Measurements from ENCODE around the gene ANKRD13A. TPM values are rescaled to one million over a fixed set of nuclear protein-coding genes. Genes with fewer than 3 reads are reported as not detected.
A peak's percentile ranks its signal among the peaks of the same experiment; 100 is the strongest.

Gene ANKRD13A
- total and polyA plus RNA-seq, 2 experiments from 2014 or later = 77.3 to 241 TPM

GRCh38 chr12:110033888-110034287 lies 34.7 kb downstream of the ANKRD13A start:
- H3K9ac ChIP-seq = no peak overlapping the region
- peaks cover 4% of the 10 kb centered on the region; the same call in 1 of the 2 replicates for H4K20me1 ChIP-seq (ENCODE audit: insufficient read depth)
- 97 to 98% methylated on average over 3 of the region's 3 CpGs for WGBS, 2 experiments (ENCODE audit: low coverage in 1 of 2, low lambda C conversion rate in 2 of 2, missing lambda C conversion rate in 2 of 2)
- peaks cover 78% of the 10 kb centered on the region for H3K79me2 ChIP-seq (ENCODE audit: insufficient read depth)
- H3K4me1 ChIP-seq (ENCODE audit: insufficient read depth) = peaks cover 13% of the 10 kb centered on the region
- H3F3A ChIP-seq (ENCODE audit: insufficient read depth) = peaks cover 55% of the 10 kb centered on the region
- no peaks in the 10 kb centered on the region for H3K9me2 ChIP-seq (ENCODE audit: insufficient read depth)
- no peaks in the 10 kb centered on the region for H3K9me3 ChIP-seq (ENCODE audit: low read depth)
- no peak overlapping the region for H2AFZ ChIP-seq
- no peak for TF ChIP-seq EZH2 (IDR thresholded peaks at IDR 0.05; ENCODE audit: insufficient read depth, poor library complexity, severe bottlenecking)
- TF ChIP-seq EZH2phosphoT487 (IDR thresholded peaks at IDR 0.05; ENCODE audit: insufficient read depth, low read depth) = no peak
- H3K27me3 ChIP-seq (replicated peaks; ENCODE audit: insufficient read depth) = no peaks in the 10 kb centered on the region
- H3K36me3 ChIP-seq (ENCODE audit: low read depth) = peaks cover 82% of the 10 kb centered on the region
- in situ Hi-C loops (cut with MboI) = no loop called here
- no peak overlapping the region for H3K4me2 ChIP-seq (ENCODE audit: unreplicated experiment)
- DNase-seq = no peak
- H3K27ac ChIP-seq = no peak overlapping the region
- H3K4me3 ChIP-seq = no peak overlapping the region

DNA sequence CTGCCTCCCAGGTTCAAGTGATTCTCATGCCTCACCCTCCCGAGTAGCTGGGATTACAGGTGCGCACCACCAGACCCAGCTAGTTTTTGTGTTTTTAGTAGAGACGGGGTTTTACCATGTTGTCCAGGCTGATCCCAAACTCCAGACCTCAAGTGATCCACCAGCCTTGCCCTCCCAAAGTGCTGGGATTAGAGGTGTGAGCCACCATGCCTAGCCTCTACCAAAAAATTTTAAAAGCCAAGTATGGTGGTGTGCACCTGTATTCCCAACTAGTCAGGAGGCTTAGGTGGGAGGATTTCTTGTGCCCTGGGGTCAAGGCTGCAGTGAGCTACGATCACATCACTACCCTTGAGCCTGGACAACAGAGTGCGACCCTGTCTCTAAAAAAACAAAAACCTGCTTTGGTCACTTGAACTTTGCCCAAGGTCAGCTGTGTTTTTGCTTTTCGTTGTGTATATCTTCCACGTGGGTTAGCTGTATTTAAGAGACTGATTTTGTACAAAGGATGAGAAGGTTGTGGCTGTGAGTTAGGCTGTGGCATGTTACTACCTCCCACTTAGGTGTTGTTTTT lies 36.4 kb downstream of the ANKRD13A start:
- in situ Hi-C loops (cut with MboI) = no loop called here
- H3K9ac ChIP-seq = no peak overlapping the region
- TF ChIP-seq EZH2 (IDR thresholded peaks at IDR 0.05; ENCODE audit: insufficient read depth, poor library complexity, severe bottlenecking) (no peak), EZH2phosphoT487 (IDR thresholded peaks at IDR 0.05; ENCODE audit: insufficient read depth, low read depth) (no peak)
- H3K4me3 ChIP-seq = no peak overlapping the region
- H4K20me1 ChIP-seq (ENCODE audit: insufficient read depth) = peaks cover 8% of the 10 kb centered on the region
- H3K9me3 ChIP-seq (ENCODE audit: low read depth) = no peaks in the 10 kb centered on the region
- DNase-seq = no peak
- no peak overlapping the region for H2AFZ ChIP-seq
- H3K4me1 ChIP-seq (ENCODE audit: insufficient read depth) = peaks cover 22% of the 10 kb centered on the region
- H3F3A ChIP-seq (ENCODE audit: insufficient read depth) = peaks cover 57% of the 10 kb centered on the region
- H3K79me2 ChIP-seq (ENCODE audit: insufficient read depth) = peaks cover 68% of the 10 kb centered on the region
- no peaks in the 10 kb centered on the region for H3K27me3 ChIP-seq (replicated peaks; ENCODE audit: insufficient read depth)
- 73% methylated on average over 7 of the region's 7 CpGs for WGBS, 2 experiments (ENCODE audit: low coverage in 1 of 2, low lambda C conversion rate in 2 of 2, missing lambda C conversion rate in 2 of 2)
- H3K36me3 ChIP-seq (ENCODE audit: low read depth) = peaks cover 65% of the 10 kb centered on the region
- no peak overlapping the region for H3K27ac ChIP-seq
- H3K9me2 ChIP-seq (ENCODE audit: insufficient read depth) = no peaks in the 10 kb centered on the region
- H3K4me2 ChIP-seq (ENCODE audit: unreplicated experiment) = no peak overlapping the region

GRCh38 chr12:110037315-110037714 lies 38.1 kb downstream of the ANKRD13A start:
- peak overlapping the region; percentile 89 for H3K27ac ChIP-seq
- no peaks in the 10 kb centered on the region for H3K9me2 ChIP-seq (ENCODE audit: insufficient read depth)
- 70 to 75% methylated on average over 5 of the region's 5 CpGs for WGBS, 2 experiments (ENCODE audit: low coverage in 1 of 2, low lambda C conversion rate in 2 of 2, missing lambda C conversion rate in 2 of 2)
- H4K20me1 ChIP-seq (ENCODE audit: insufficient read depth) = peaks cover 8% of the 10 kb centered on the region
- H3K27me3 ChIP-seq (replicated peaks; ENCODE audit: insufficient read depth) = no peaks in the 10 kb centered on the region
- DNase-seq = no peak
- H3K79me2 ChIP-seq (ENCODE audit: insufficient read depth) = peaks cover 71% of the 10 kb centered on the region
- H3K36me3 ChIP-seq (ENCODE audit: low read depth) = peaks cover 48% of the 10 kb centered on the region
- no peaks in the 10 kb centered on the region for H3K9me3 ChIP-seq (ENCODE audit: low read depth)
- H2AFZ ChIP-seq = no peak overlapping the region
- peaks cover 22% of the 10 kb centered on the region for H3K4me1 ChIP-seq (ENCODE audit: insufficient read depth)
- no peak overlapping the region for H3K4me2 ChIP-seq (ENCODE audit: unreplicated experiment)
- H3K9ac ChIP-seq = no peak overlapping the region
- H3K4me3 ChIP-seq = no peak overlapping the region
- in situ Hi-C loops (cut with MboI) = no loop called here
- H3F3A ChIP-seq (ENCODE audit: insufficient read depth) = peaks cover 69% of the 10 kb centered on the region
- TF ChIP-seq EZH2 (IDR thresholded peaks at IDR 0.05; ENCODE audit: insufficient read depth, poor library complexity, severe bottlenecking) (no peak), EZH2phosphoT487 (IDR thresholded peaks at IDR 0.05; ENCODE audit: insufficient read depth, low read depth) (no peak)

DNA sequence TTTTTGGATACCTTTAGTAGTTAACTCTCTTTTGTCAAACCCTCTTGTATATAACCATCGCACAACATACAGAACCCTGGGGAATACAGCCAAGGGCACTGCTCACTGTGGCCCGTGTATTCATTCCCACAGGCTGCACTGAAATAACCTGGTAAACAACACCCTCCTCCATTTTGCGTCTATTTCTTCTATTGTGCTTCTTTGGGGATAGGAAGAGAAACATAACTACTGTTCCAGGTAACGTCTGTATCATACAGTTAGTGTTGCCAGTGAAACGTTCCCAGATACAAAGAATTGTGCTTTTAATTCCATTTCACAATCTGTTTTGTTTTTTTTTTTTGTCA lies 39.5 kb downstream of the ANKRD13A start:
- H3K36me3 ChIP-seq (ENCODE audit: low read depth) = peaks cover 39% of the 10 kb centered on the region
- peak overlapping the region; percentile 89 for H3K27ac ChIP-seq
- H3K4me2 ChIP-seq (ENCODE audit: unreplicated experiment) = peak overlapping the region; percentile 20
- H3K27me3 ChIP-seq (replicated peaks; ENCODE audit: insufficient read depth) = no peaks in the 10 kb centered on the region
- no peaks in the 10 kb centered on the region for H3K9me2 ChIP-seq (ENCODE audit: insufficient read depth)
- no peaks in the 10 kb centered on the region for H3K9me3 ChIP-seq (ENCODE audit: low read depth)
- no peak for TF ChIP-seq EZH2 (IDR thresholded peaks at IDR 0.05; ENCODE audit: insufficient read depth, poor library complexity, severe bottlenecking)
- TF ChIP-seq EZH2phosphoT487 (IDR thresholded peaks at IDR 0.05; ENCODE audit: insufficient read depth, low read depth) = no peak
- no peak overlapping the region for H2AFZ ChIP-seq
- no peak for DNase-seq
- in situ Hi-C loops (cut with MboI) = no loop called here
- peaks cover 26% of the 10 kb centered on the region for H3K4me1 ChIP-seq (ENCODE audit: insufficient read depth)
- peak overlapping the region; percentile 65 for H3K9ac ChIP-seq
- H3F3A ChIP-seq (ENCODE audit: insufficient read depth) = peaks cover 81% of the 10 kb centered on the region
- H3K4me3 ChIP-seq = peak overlapping the region; percentile 21; the same call in 1 of the 2 replicates
- WGBS, 2 experiments (ENCODE audit: low coverage in 1 of 2, low lambda C conversion rate in 2 of 2, missing lambda C conversion rate in 2 of 2) = 37 to 40% methylated on average over 5 of the region's 5 CpGs
- peaks cover 75% of the 10 kb centered on the region for H3K79me2 ChIP-seq (ENCODE audit: insufficient read depth)
- peaks cover 8% of the 10 kb centered on the region for H4K20me1 ChIP-seq (ENCODE audit: insufficient read depth)
